ENCODE data around the gene MATN1. TPM values are rescaled to one million over a fixed set of nuclear protein-coding genes. Genes with fewer than 3 reads are reported as not detected.

MATN1 gene
- polyA plus RNA-seq, 1 donor from 2014 or later, result 0.22 TPM

GRCh38 chr1:30691480-30691879, 31.9 kb downstream of the MATN1 start:
- no peaks in the 10 kb centered on the region for H3K79me2 ChIP-seq (replicated peaks; ENCODE audit: insufficient read depth, low read length)
- H3K9ac ChIP-seq (ENCODE audit: low read length), result no peak overlapping the region
- H4K20me1 ChIP-seq (ENCODE audit: insufficient read depth), result no peaks in the 10 kb centered on the region
- H3K36me3 ChIP-seq (ENCODE audit: insufficient read depth, low read length), result no peaks in the 10 kb centered on the region
- H2AFZ ChIP-seq (ENCODE audit: low read depth, low read length), result no peak overlapping the region
- H3F3A ChIP-seq (ENCODE audit: insufficient read depth, low read length, poor library complexity, severe bottlenecking), result no peaks in the 10 kb centered on the region
- H3K4me3 ChIP-seq (ENCODE audit: low read length), result no peak overlapping the region
- TF ChIP-seq TAF1 (IDR thresholded peaks at IDR 0.05; ENCODE audit: low read depth), result no peak
- no peak for TF ChIP-seq EP300 (conservative IDR thresholded peaks at IDR 0.05; ENCODE audit: poor library complexity, severe bottlenecking)
- TF ChIP-seq RAD21 (conservative IDR thresholded peaks at IDR 0.05), result no peak
- no peak for TF ChIP-seq SMC3 (conservative IDR thresholded peaks at IDR 0.05; ENCODE audit: poor library complexity)
- no peak for TF ChIP-seq POLR2AphosphoS5 (IDR thresholded peaks at IDR 0.05)
- no peaks in the 10 kb centered on the region for H3K27me3 ChIP-seq (ENCODE audit: insufficient read depth, low read depth, low read length)
- H3K4me2 ChIP-seq (ENCODE audit: low read length), result no peak overlapping the region
- no peaks in the 10 kb centered on the region for H3K9me2 ChIP-seq (ENCODE audit: insufficient read depth, low read length)
- no peaks in the 10 kb centered on the region for H3K9me3 ChIP-seq (ENCODE audit: low read length)
- no peak overlapping the region for H3K27ac ChIP-seq (ENCODE audit: low read length)

- TF ChIP-seq EP300 (conservative IDR thresholded peaks at IDR 0.05; ENCODE audit: poor library complexity, severe bottlenecking) (no peak), RAD21 (conservative IDR thresholded peaks at IDR 0.05) (no peak), SMC3 (conservative IDR thresholded peaks at IDR 0.05; ENCODE audit: poor library complexity) (no peak), REST (IDR thresholded peaks at IDR 0.05; ENCODE audit: borderline replicate concordance) (no peak), MXI1 (conservative IDR thresholded peaks at IDR 0.05; ENCODE audit: poor library complexity, severe bottlenecking) (no peak), TAF1 (IDR thresholded peaks at IDR 0.05; ENCODE audit: low read depth) (no peak), EZH2 (IDR thresholded peaks at IDR 0.05; ENCODE audit: borderline replicate concordance, insufficient read depth, low read length, poor library complexity, severe bottlenecking) (no peak), POLR2AphosphoS5 (IDR thresholded peaks at IDR 0.05) (no peak), CTCF (IDR thresholded peaks at IDR 0.05; ENCODE audit: poor library complexity, severe bottlenecking) (no peak)
- Histone ChIP-seq H3K79me2 (replicated peaks; ENCODE audit: insufficient read depth, low read length) (no peaks in the 10 kb centered on the region), H3K27me3 (ENCODE audit: insufficient read depth, low read depth, low read length) (peaks cover 8% of the 10 kb centered on the region), H3K36me3 (ENCODE audit: insufficient read depth, low read length) (no peaks in the 10 kb centered on the region), H3K27ac (ENCODE audit: low read length) (peak overlapping the region; percentile 32), H3K4me2 (ENCODE audit: low read length) (no peak overlapping the region), H3K9ac (ENCODE audit: low read length) (peak overlapping the region; percentile 20), H2AFZ (ENCODE audit: low read depth, low read length) (peak overlapping the region; percentile 22), H3K9me3 (ENCODE audit: low read length) (no peaks in the 10 kb centered on the region), H3K9me2 (ENCODE audit: insufficient read depth, low read length) (no peaks in the 10 kb centered on the region), H3F3A (ENCODE audit: insufficient read depth, low read length, poor library complexity, severe bottlenecking) (no peaks in the 10 kb centered on the region), H4K20me1 (ENCODE audit: insufficient read depth) (no peaks in the 10 kb centered on the region), H3K4me3 (ENCODE audit: low read length) (no peak overlapping the region)
Measured at GRCh38 chr1:30689901-30690645, 33.3 kb downstream of the MATN1 start.

All from neural cell (in vitro differentiated cells).